Neural cell (in vitro differentiated cells): Measurements from ENCODE around the gene PPP1CB. TPM values are rescaled to one million over a fixed set of nuclear protein-coding genes. Genes with fewer than 3 reads are reported as not detected.

ENCODE experiments used
- H2AFZ ChIP-seq: fragments of 200-600, 300-800 bp; sonication (generic), shearing (Covaris generic); 2 replicates; pipeline ENCODE4 v1.6.0; 2014; ENCODE audit warnings: low read depth, mild to moderate bottlenecking, antibody characterized with exemption, low read length, moderate library complexity
- H3F3A ChIP-seq: fragments of 200-600 bp; shearing (Covaris generic); 2 replicates; pipeline ENCODE4 v1.6.1; 2016; ENCODE audit warnings: mild to moderate bottlenecking, moderate library complexity, mixed read lengths, antibody characterized with exemption, low read length; ENCODE audit not compliant: insufficient read depth, poor library complexity, severe bottlenecking
- H3K27ac ChIP-seq: fragments of 200-600, 300-800 bp; sonication (generic), shearing (Covaris generic); 2 replicates; pipeline ENCODE4 v1.5.1; 2014; ENCODE audit warnings: mild to moderate bottlenecking, low read length, moderate library complexity
- H3K27me3 ChIP-seq: fragments of 300-800, 200-600 bp; sonication (generic), shearing (Covaris generic); 2 replicates; pipeline ENCODE4 v1.6.0; 2014; ENCODE audit warnings: mild to moderate bottlenecking, low read depth, low read length, moderate library complexity; ENCODE audit not compliant: insufficient read depth
- H3K36me3 ChIP-seq: fragments of 300-800, 200-600 bp; sonication (generic), shearing (Covaris generic); 2 replicates; pipeline ENCODE4 v1.5.1; 2014; ENCODE audit warnings: mild to moderate bottlenecking, antibody characterized with exemption, low read length, moderate library complexity; ENCODE audit not compliant: insufficient read depth
- H3K4me2 ChIP-seq: fragments of 300-800, 200-600 bp; sonication (generic), shearing (Covaris generic); 2 replicates; pipeline ENCODE4 v1.6.0; 2014; ENCODE audit warnings: mild to moderate bottlenecking, low read length
- H3K4me3 ChIP-seq: fragments of 300-800, 200-600 bp; sonication (generic), shearing (Covaris generic); 2 replicates; pipeline ENCODE4 v1.5.1; 2014; ENCODE audit warnings: mild to moderate bottlenecking, low read length, moderate library complexity
- H3K79me2 ChIP-seq: fragments of 200-600 bp; shearing (Covaris generic); replicated peaks from 2 replicates; pipeline ENCODE4 v1.6.0; 2014; ENCODE audit warnings: mild to moderate bottlenecking, low read length, moderate library complexity; ENCODE audit not compliant: insufficient read depth
- H3K9ac ChIP-seq: fragments of 300-800, 200-600 bp; sonication (generic), shearing (Covaris generic); 2 replicates; pipeline ENCODE4 v1.6.1; 2016; ENCODE audit warnings: mild to moderate bottlenecking, low read length, mixed read lengths
- H3K9me2 ChIP-seq: fragments of 200-600 bp; shearing (Covaris generic); 2 replicates; pipeline ENCODE4 v1.6.1; 2016; ENCODE audit warnings: mild to moderate bottlenecking, low read length, mixed read lengths; ENCODE audit not compliant: insufficient read depth
- H3K9me3 ChIP-seq: fragments of 200-600, 300-800 bp; sonication (generic), shearing (Covaris generic); 2 replicates; pipeline ENCODE4 v1.6.1; 2016; ENCODE audit warnings: mild to moderate bottlenecking, mixed run types, low read length, moderate library complexity, mixed read lengths
- H4K20me1 ChIP-seq: fragments of 200-600 bp; shearing (Covaris generic); 2 replicates; pipeline ENCODE4 v1.6.1; 2016; ENCODE audit warnings: mild to moderate bottlenecking, mixed run types; ENCODE audit not compliant: insufficient read depth
- EP300 ChIP-seq: fragments of 450-650 bp; conservative IDR thresholded peaks from 2 replicates; pipeline ENCODE4 v1.6.1; 2014; ENCODE audit warnings: antibody characterized with exemption, mild to moderate bottlenecking, moderate library complexity; ENCODE audit not compliant: poor library complexity, severe bottlenecking
- EZH2 ChIP-seq: fragments of 200-600, 300-800 bp; shearing (Covaris generic), sonication (generic); IDR thresholded peaks from 2 replicates; pipeline ENCODE4 v1.6.1; 2014; ENCODE audit warnings: antibody characterized with exemption, low read length, borderline replicate concordance, mild to moderate bottlenecking; ENCODE audit not compliant: insufficient read depth, poor library complexity, severe bottlenecking
- MXI1 ChIP-seq: fragments of 450-650 bp; conservative IDR thresholded peaks from 2 replicates; pipeline ENCODE4 v1.6.1; 2014; ENCODE audit warnings: antibody characterized with exemption, mild to moderate bottlenecking; ENCODE audit not compliant: poor library complexity, severe bottlenecking
- POLR2AphosphoS5 ChIP-seq: IDR thresholded peaks from 2 replicates; pipeline ENCODE4 v1.6.1; 2012
- RAD21 ChIP-seq: fragments of 450-650 bp; conservative IDR thresholded peaks from 2 replicates; pipeline ENCODE4 v1.6.1; 2014; ENCODE audit warnings: antibody characterized with exemption, mild to moderate bottlenecking, moderate library complexity
- SMC3 ChIP-seq: fragments of 450-650 bp; conservative IDR thresholded peaks from 2 replicates; pipeline ENCODE4 v1.6.1; 2014; ENCODE audit warnings: antibody characterized with exemption, mild to moderate bottlenecking, moderate library complexity; ENCODE audit not compliant: poor library complexity
- TAF1 ChIP-seq: IDR thresholded peaks from 2 replicates; pipeline ENCODE4 v1.6.1; 2012; ENCODE audit warnings: low read depth
- polyA plus RNA-seq: library from polyadenylated mRNA; depleted of rRNA; stranded (reverse); fragments of >200 nt; gene quantifications from 2 replicates; pipeline ENCODE4 v1.2.3, GENCODE V29; 2014
- TF ChIP-seq, protein P1 (sequence below): IDR thresholded peaks from 2 replicates; pipeline ENCODE4 v1.6.1; 2012; ENCODE audit warnings: borderline replicate concordance
- TF ChIP-seq, protein P2 (sequence below): fragments of 450-650 bp; IDR thresholded peaks from 2 replicates; pipeline ENCODE4 v1.5.1; 2014; ENCODE audit warnings: antibody characterized with exemption, mild to moderate bottlenecking, moderate library complexity; ENCODE audit not compliant: poor library complexity, severe bottlenecking

PPP1CB gene
- polyA plus RNA-seq, 1 donor from 2014 or later: 239 TPM

DNA sequence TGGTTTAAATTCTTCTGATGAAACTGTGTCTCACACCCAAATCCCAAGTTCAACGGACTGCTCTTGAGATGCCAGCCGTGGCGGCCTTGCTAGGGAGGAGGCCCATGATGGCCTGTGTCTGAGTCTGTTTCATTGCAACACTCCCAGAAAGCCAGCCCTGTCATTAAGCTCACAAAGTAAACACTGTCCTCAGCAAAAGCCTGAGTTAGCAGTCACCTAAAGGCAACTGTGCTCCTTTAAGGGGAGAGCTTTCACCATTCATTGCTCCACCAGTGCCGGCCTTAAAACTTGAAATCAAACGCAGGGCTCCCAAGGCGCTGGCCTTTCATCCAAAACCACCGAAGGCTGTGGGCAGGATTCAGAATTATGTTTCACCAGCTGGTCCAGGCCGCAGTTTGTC, 42.5 kb upstream of the PPP1CB start:
- TF ChIP-seq, protein P1, sequence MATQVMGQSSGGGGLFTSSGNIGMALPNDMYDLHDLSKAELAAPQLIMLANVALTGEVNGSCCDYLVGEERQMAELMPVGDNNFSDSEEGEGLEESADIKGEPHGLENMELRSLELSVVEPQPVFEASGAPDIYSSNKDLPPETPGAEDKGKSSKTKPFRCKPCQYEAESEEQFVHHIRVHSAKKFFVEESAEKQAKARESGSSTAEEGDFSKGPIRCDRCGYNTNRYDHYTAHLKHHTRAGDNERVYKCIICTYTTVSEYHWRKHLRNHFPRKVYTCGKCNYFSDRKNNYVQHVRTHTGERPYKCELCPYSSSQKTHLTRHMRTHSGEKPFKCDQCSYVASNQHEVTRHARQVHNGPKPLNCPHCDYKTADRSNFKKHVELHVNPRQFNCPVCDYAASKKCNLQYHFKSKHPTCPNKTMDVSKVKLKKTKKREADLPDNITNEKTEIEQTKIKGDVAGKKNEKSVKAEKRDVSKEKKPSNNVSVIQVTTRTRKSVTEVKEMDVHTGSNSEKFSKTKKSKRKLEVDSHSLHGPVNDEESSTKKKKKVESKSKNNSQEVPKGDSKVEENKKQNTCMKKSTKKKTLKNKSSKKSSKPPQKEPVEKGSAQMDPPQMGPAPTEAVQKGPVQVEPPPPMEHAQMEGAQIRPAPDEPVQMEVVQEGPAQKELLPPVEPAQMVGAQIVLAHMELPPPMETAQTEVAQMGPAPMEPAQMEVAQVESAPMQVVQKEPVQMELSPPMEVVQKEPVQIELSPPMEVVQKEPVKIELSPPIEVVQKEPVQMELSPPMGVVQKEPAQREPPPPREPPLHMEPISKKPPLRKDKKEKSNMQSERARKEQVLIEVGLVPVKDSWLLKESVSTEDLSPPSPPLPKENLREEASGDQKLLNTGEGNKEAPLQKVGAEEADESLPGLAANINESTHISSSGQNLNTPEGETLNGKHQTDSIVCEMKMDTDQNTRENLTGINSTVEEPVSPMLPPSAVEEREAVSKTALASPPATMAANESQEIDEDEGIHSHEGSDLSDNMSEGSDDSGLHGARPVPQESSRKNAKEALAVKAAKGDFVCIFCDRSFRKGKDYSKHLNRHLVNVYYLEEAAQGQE: no peak
- TF ChIP-seq MXI1: no peak
- no peak for TF ChIP-seq EP300
- TF ChIP-seq TAF1: no peak
- TF ChIP-seq, protein P2, sequence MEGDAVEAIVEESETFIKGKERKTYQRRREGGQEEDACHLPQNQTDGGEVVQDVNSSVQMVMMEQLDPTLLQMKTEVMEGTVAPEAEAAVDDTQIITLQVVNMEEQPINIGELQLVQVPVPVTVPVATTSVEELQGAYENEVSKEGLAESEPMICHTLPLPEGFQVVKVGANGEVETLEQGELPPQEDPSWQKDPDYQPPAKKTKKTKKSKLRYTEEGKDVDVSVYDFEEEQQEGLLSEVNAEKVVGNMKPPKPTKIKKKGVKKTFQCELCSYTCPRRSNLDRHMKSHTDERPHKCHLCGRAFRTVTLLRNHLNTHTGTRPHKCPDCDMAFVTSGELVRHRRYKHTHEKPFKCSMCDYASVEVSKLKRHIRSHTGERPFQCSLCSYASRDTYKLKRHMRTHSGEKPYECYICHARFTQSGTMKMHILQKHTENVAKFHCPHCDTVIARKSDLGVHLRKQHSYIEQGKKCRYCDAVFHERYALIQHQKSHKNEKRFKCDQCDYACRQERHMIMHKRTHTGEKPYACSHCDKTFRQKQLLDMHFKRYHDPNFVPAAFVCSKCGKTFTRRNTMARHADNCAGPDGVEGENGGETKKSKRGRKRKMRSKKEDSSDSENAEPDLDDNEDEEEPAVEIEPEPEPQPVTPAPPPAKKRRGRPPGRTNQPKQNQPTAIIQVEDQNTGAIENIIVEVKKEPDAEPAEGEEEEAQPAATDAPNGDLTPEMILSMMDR: no peak
- no peak for TF ChIP-seq RAD21
- TF ChIP-seq POLR2AphosphoS5: no peak
- no peak for TF ChIP-seq SMC3

DNA sequence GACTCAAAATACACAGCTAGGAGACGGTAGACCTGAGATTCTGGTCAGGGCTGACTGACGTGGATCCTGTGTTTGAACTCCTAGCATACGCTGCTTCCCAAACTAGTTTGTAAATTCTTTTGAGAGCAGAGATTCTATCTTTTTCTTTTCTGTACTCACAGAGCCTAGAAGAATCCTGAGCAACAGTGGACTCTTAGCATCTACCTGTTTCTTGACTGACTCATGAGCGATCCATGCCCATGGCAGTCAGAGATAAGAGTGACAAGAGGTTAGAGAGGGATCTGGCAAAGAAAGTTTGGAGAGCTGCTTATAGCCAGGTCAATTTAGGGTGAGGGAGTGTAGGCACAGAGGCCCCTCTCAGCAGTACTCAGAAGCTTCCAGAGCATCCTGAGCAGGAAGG, 41.1 kb upstream of the PPP1CB start:
- TF ChIP-seq TAF1 (no peak), EZH2 (no peak), POLR2AphosphoS5 (no peak), EP300 (no peak), MXI1 (no peak)
- TF ChIP-seq, protein P1: no peak
- TF ChIP-seq, protein P2: no peak
- H4K20me1 ChIP-seq: no peaks in the 10 kb centered on the region
- H3K4me3 ChIP-seq: no peak overlapping the region
- no peaks in the 10 kb centered on the region for H3K9me2 ChIP-seq
- H3K36me3 ChIP-seq: no peaks in the 10 kb centered on the region
- no peak overlapping the region for H3K9ac ChIP-seq
- H3K79me2 ChIP-seq: no peaks in the 10 kb centered on the region
- H3K4me2 ChIP-seq: no peak overlapping the region
- H3K27ac ChIP-seq: no peak overlapping the region
- H3K9me3 ChIP-seq: no peaks in the 10 kb centered on the region
- no peaks in the 10 kb centered on the region for H3F3A ChIP-seq
- H3K27me3 ChIP-seq: no peaks in the 10 kb centered on the region
- H2AFZ ChIP-seq: no peak overlapping the region

More for the DNA sequence above, 42.5 kb upstream of the PPP1CB start:
- Histone ChIP-seq H3K27ac (no peak overlapping the region), H3K9ac (no peak overlapping the region), H3K4me2 (no peak overlapping the region), H3F3A (no peaks in the 10 kb centered on the region), H3K79me2 (no peaks in the 10 kb centered on the region), H3K9me2 (no peaks in the 10 kb centered on the region), H4K20me1 (no peaks in the 10 kb centered on the region), H3K9me3 (no peaks in the 10 kb centered on the region), H3K36me3 (no peaks in the 10 kb centered on the region), H3K4me3 (no peak overlapping the region), H2AFZ (no peak overlapping the region), H3K27me3 (no peaks in the 10 kb centered on the region)
